Measurements from ENCODE around the gene PIP5K1A. TPM values are rescaled to one million over a fixed set of nuclear protein-coding genes. Genes with fewer than 3 reads are reported as not detected.
"Not testable (repeated sequence)": the region's sequence is repeated elsewhere in the genome, so short reads cannot be mapped to it uniquely, and the experiment has no call there.

Gene PIP5K1A
- total RNA-seq, 1 donor from 2014 or later: 77.7 TPM

DNA sequence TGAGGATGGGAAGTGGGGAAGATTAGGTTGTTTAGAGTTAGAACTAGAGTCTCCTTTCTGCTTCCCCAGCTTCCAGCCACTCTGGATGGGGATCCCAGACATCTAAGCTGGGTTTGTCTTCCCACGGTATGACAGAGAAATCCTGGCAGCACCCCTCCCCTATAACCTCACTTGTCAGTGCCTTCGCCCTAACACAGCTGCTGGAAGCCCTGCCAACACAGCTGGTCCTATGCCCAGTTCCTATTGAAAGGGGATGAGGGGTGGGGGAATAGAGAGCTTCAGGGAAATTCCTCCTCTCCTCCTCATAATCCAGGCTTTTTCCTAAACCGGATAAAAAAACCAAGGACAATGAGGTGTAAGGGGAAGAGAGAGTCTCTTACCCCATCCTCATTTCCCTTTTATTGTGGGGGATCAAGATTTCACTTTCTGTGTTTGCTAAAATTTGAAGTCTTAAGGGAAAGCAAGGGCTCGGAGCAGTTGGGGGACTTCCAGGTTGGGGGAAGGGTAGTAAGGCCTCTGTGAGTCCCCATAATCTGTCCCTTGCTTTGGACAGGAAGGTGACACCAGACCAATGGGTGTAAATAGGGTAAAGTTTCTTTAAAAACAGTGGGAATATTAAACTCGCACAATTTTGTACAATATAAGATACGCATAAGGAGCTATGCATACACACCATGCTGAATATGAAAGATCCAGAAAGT is 23.2 kb upstream of the PIP5K1A start:
- Mint-ChIP-seq H3K27ac (no peak overlapping the region), H3K9me3 (no peaks in the 10 kb centered on the region), H3K4me3 (no peak overlapping the region), H3K36me3 (ENCODE audit: low read depth) (peaks cover 81% of the 10 kb centered on the region), H3K4me1 (no peaks in the 10 kb centered on the region), H3K27me3 (no peaks in the 10 kb centered on the region)
- ChIA-PET POLR2A (interaction anchor here (1.0 kb wide), 1 partner anchor 14 kb away, joined by 6 read pairs; the partner anchor contains the start of gene VPS72), CTCF (no interaction called here)
- intact Hi-C loops (cut with micrococcal nuclease): no loop called here
- DNase-seq: no peak
- TF ChIP-seq, protein P1, sequence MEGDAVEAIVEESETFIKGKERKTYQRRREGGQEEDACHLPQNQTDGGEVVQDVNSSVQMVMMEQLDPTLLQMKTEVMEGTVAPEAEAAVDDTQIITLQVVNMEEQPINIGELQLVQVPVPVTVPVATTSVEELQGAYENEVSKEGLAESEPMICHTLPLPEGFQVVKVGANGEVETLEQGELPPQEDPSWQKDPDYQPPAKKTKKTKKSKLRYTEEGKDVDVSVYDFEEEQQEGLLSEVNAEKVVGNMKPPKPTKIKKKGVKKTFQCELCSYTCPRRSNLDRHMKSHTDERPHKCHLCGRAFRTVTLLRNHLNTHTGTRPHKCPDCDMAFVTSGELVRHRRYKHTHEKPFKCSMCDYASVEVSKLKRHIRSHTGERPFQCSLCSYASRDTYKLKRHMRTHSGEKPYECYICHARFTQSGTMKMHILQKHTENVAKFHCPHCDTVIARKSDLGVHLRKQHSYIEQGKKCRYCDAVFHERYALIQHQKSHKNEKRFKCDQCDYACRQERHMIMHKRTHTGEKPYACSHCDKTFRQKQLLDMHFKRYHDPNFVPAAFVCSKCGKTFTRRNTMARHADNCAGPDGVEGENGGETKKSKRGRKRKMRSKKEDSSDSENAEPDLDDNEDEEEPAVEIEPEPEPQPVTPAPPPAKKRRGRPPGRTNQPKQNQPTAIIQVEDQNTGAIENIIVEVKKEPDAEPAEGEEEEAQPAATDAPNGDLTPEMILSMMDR (IDR thresholded peaks at IDR 0.05): no peak
- ATAC-seq (ENCODE audit: low read depth): no peak

DNA sequence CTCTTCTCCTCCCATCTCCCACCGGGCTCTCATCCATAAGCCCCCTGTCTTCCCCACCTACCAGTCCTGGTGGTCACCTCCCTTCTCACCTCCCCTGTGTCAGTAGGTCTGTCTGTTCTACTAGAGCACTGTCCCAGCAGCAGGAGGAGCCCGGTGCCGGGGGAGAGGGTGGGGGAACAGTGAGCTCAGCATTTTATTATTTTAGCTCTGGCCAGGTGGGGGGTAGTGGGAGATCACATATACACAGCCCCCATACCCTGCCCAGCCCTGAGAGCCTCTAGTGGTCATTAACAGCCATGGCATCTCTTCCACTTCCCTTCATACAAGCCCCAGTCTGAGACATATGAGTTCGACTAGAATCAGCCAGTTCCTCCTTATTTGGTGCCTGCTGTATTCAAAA is 22.5 kb upstream of the PIP5K1A start, which contains the start of gene TMOD4:
TMOD4 (minus strand) TSS at position 119 of the 400 bp plus-strand sequence. CDS start 1,106 bp downstream, outside the sequence.
- TF ChIP-seq, protein P1 (IDR thresholded peaks at IDR 0.05): no peak
- no peak within 1 kb of the TSS for H3K4me3 Mint-ChIP-seq
- peaks cover 81% of the 10 kb centered on the region for H3K36me3 Mint-ChIP-seq (ENCODE audit: low read depth)
- ATAC-seq (ENCODE audit: low read depth): peak; percentile 81
- intact Hi-C loops (cut with micrococcal nuclease): no loop called here
- ChIA-PET CTCF (no interaction called here), POLR2A (interaction anchor here (1.0 kb wide), 1 partner anchor 14 kb away, joined by 6 read pairs; the partner anchor contains the start of gene VPS72)
- H3K9me3 Mint-ChIP-seq: no peaks in the 10 kb centered on the region
- H3K27me3 Mint-ChIP-seq: no peaks in the 10 kb centered on the region
- no peak for DNase-seq
- H3K4me1 Mint-ChIP-seq: no peaks in the 10 kb centered on the region
- no peak within 1 kb of the TSS for H3K27ac Mint-ChIP-seq

DNA sequence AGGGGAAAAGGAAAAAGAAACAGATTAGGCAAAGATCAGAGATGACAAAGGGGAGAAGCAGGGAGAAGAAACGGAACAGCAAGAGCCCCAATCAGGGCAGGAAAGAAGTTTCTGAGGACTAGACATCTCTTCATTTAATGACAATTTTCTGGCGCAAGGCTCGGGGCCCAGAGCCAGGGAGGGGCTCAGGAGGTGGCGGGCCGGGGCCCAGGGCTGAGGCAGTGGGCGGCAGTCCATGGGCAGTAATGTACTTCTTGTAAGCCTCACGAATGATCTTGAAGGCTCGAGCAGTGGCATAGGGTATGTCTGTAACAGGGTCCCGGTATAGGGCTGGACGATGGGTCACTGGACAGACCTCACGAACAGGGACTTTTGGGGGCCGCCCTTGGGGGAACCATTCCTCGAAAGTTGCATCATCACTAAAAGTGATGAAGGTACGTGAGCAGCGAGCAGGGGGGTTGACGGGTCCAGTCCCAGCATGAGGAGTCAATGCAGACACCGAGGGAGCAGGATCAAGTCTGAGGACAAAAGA is 21.8 kb upstream of the PIP5K1A start:
- POLR2A ChIA-PET: interaction anchor here (1.9 kb wide), 1 partner anchor 19 kb away, joined by 11 read pairs; the partner anchor contains the start of gene TNFAIP8L2
- ATAC-seq (ENCODE audit: low read depth) (no peak), DNase-seq (no peak)
- intact Hi-C loops (cut with micrococcal nuclease): no loop called here
- CTCF ChIA-PET: no interaction called here
- H3K4me3 Mint-ChIP-seq: no peak overlapping the region
- H3K27ac Mint-ChIP-seq: no peak overlapping the region
- TF ChIP-seq, protein P1 (IDR thresholded peaks at IDR 0.05): no peak
- H3K36me3 Mint-ChIP-seq (ENCODE audit: low read depth): peaks cover 81% of the 10 kb centered on the region
- no peaks in the 10 kb centered on the region for H3K27me3 Mint-ChIP-seq
- no peaks in the 10 kb centered on the region for H3K9me3 Mint-ChIP-seq
- no peaks in the 10 kb centered on the region for H3K4me1 Mint-ChIP-seq

DNA sequence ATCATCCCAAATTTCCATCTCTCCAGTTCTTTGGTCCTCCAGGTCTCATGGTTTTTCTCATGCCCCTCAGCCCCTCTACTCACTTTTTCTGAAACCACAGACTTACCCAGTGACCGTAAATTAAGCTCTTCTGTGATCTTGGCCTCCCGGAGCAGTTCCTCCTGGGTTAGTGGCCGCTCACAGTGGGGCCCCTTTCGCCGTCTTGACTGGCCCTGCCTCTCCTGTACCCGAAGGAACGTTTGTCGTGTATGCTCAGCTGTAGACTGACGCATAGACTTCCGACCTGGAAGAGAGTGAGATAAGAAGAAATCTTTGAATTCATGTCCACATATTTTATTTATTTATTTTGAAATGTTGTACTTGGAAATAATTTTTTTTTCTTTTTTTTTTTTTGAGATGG is 14.1 kb upstream of the PIP5K1A start:
- Mint-ChIP-seq H3K27me3 (no peaks in the 10 kb centered on the region), H3K27ac (no peak overlapping the region), H3K4me1 (peaks cover 22% of the 10 kb centered on the region), H3K9me3 (no peaks in the 10 kb centered on the region), H3K36me3 (ENCODE audit: low read depth) (peaks cover 62% of the 10 kb centered on the region), H3K4me3 (no peak overlapping the region)
- no peak for DNase-seq
- ChIA-PET CTCF (no interaction called here), POLR2A (interaction anchor here (0.6 to 1.2 kb wide), 2 partner anchors 11 to 732 kb away, joined by 3 to 4 read pairs; no protein-coding TSS in a partner anchor)
- no peak for ATAC-seq (ENCODE audit: low read depth)
- TF ChIP-seq, protein P1 (IDR thresholded peaks at IDR 0.05): no peak
- intact Hi-C loops (cut with micrococcal nuclease): no loop called here

DNA sequence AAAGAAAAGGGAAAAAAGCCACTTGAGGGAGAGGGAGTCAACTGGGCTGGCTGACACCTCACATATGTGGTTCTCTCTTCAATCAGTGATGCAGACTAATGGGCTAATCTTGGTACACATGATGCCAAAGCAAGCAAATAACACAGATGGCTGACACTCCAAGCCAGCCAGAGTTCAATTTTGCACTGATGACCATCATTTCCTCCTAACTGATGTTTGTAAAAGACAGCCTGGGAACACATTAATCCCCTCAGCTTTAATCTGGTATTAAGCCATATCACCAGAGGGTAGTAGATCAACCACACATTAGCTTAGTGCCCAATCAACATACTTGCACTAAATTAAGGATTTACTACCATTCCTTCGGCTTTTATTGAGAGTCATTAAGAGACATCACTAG is 11.1 kb upstream of the PIP5K1A start:
- no peak overlapping the region for H3K27ac Mint-ChIP-seq
- intact Hi-C loops (cut with micrococcal nuclease): no loop called here
- TF ChIP-seq, protein P1 (IDR thresholded peaks at IDR 0.05): no peak
- H3K27me3 Mint-ChIP-seq: no peaks in the 10 kb centered on the region
- no peaks in the 10 kb centered on the region for H3K9me3 Mint-ChIP-seq
- DNase-seq (no peak), ATAC-seq (ENCODE audit: low read depth) (no peak)
- H3K4me3 Mint-ChIP-seq: no peak overlapping the region
- peaks cover 41% of the 10 kb centered on the region for H3K36me3 Mint-ChIP-seq (ENCODE audit: low read depth)
- ChIA-PET POLR2A (interaction anchor here (0.6 kb wide), 1 partner anchor 846 kb away, joined by 5 read pairs; no protein-coding TSS in a partner anchor), CTCF (no interaction called here)
- peaks cover 34% of the 10 kb centered on the region for H3K4me1 Mint-ChIP-seq

DNA sequence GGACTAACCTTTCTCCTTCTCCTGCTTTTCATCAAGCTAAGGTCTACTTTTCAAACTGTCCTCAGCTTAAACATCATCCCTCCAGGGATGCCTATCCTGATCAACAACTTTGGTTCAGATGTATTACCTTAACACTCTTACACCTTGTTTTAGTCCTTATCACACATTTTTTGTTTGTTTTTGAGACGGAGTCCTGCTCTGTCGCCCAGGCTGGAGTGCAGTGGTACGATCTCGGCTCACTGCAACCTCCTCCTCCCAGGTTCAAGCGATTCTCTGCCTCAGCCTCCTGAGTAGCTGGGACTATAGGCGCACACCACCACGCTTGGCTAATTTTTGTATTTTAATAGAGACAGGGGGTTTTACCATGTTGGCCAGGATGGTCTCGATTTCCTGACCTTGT is 9.7 kb upstream of the PIP5K1A start:
- ATAC-seq (ENCODE audit: low read depth); DNase-seq; CTCF ChIA-PET; H3K27me3 Mint-ChIP-seq; H3K9me3 Mint-ChIP-seq; intact Hi-C loops (cut with micrococcal nuclease): not testable (repeated sequence)
- Mint-ChIP-seq H3K27ac (peak overlapping the region; percentile 99), H3K4me1 (peaks cover 34% of the 10 kb centered on the region), H3K4me3 (peak overlapping the region; percentile 100), H3K36me3 (ENCODE audit: low read depth) (peaks cover 28% of the 10 kb centered on the region)
- POLR2A ChIA-PET: interaction anchor here (2.0 kb wide), 1 partner anchor 138 kb away, joined by 10 read pairs; the partner anchor contains the start of gene PI4KB

All from activated B cell treated with CpG ODN at 0.5 μM for 24 hours (primary cell).